ENCODE results near the gene SNRPB.
A peak's percentile ranks its signal among the peaks of the same experiment; 100 is the strongest.

SNRPB gene

DNA sequence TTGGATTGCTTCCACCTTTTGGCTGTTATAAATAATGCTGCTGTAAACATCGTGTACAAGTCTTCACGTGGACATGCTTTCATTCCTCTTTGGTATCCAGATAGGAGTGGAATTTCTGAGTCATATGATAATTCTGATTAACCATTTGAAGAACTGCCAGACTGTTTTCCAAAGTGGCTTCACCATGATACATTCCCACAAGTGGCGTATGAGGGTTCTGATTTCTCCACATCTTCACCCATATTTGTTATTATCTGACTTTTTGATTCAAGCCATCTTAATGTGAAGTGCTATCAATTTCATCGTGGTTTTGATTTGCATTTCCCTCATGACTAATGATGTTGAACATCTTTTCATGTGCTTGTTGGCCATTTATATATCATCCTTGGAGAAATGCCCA is 2.9 kb upstream of the SNRPB start:
- no peak for DNase-seq

DNA sequence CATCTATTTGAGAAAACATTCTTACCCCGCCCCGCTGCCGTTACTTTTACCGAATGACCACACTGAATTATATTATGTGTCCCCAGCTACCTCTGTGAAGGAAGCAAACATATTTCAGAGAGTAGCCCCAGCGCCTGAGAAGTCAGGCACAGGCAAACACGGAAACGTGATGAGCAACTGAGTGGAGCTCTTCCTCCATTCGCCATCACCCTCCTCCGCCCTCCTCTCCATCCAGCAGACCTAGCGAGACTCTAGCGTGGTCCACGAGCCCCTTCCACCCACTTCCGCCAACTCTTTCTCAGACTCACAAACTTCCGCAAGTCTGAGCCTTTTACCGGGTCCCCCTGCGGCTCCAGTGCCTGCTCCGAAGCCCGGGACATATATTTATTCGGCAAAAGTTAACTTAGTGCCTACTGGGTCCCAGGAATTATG is 582 bp downstream of the SNRPB start:
- peak; percentile 20 to 42 for DNase-seq

- no peak for DNase-seq
These were observed 1.8 kb downstream of the SNRPB start for GRCh38 chr20:2468581-2469407.

DNA sequence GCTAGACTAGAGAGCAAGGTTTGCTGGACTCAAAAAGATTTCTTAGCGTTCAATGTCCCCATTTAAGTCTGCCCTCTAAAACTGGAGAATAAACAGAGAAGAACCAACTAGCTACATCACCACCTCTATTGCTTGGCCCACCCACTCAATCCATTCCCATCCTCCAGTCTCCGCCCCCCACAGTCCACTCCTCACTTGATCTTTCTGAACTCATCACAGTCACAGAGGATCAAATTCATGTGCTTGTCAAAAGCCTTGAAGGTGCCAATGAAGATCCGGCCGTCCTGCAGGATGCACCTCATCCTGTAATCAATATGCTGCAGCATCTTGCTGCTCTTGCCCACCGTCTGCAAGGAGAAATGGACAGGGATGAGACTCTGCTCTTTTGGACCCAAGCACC is 3.2 kb downstream of the SNRPB start:
- no peak for DNase-seq

DNA sequence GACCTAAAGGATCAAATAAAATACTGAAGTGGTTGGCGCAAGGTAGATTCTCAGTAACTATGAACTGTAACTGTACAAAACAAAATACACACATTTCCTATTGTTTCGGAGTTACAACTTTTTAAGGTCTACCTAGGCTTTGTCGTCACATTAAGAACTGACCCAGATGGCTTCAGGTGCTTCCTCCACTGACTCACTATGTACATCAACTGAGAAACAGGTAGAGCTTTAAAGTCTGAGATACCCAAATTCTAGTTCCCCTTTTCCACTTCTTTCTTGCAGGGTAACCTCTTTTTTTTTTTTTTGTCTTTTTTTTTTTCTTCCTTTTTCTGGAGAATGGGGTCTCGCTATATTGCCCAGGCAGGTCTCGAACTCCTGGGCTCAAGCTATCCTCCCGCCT is 5.5 kb downstream of the SNRPB start:
- no peak for DNase-seq

GRCh38 chr20:2463616-2464365 is 6.8 kb downstream of the SNRPB start:
- no peak for DNase-seq

DNA sequence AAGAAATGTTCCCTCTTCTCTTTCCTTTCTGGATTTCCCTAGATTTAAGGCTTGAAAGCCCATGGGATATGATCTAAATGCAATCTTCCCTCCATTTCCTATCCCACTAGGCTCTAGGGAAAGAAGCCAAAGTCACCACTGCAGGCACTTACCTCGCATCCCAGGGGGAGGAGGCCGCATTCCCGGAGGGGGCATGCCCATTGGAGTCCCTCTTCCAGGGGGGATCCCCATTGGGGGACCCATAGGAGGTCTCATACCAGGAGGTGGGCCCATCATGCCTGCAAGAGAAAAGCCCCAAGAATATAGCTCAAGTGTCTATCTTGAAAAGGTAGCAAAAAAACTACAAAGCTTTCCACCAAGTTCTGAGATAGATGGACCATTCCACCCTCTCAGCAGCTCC is 8.1 kb downstream of the SNRPB start:
- DNase-seq: no peak

DNA sequence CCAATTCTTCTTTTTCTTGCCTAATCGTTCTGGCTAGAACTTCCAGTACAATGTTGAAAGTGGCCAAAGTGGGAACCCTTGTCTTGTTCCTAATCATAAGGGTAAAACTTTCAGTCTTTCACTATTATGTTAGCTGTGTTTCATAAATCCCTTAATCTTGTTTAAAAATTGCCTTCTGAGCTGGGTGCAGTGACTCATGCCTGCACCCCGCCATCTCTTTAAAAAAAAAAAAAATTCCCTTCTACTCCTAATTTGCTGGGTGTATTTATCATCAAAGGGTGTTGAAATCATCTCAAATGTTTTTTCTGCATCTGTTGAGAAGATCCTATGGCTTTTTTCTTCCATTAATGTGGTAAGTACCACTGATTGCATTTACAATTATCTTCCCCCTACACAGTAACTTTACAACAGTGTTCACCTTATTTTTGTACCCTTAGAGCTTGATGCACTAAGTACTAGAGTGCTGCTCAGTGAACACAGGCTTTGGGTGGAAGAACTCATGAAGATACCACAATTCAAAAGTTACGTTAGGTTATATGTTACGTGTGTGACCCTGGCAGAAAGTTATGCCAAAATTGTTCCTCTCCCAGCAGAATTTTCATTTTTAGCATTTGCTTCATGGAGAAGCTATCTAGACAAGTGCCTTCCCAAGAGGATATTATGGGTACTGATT is 9.7 kb downstream of the SNRPB start:
- no peak for DNase-seq

- no peak for DNase-seq
These were observed 10.4 kb downstream of the SNRPB start for GRCh38 chr20:2459981-2460751.

DNA sequence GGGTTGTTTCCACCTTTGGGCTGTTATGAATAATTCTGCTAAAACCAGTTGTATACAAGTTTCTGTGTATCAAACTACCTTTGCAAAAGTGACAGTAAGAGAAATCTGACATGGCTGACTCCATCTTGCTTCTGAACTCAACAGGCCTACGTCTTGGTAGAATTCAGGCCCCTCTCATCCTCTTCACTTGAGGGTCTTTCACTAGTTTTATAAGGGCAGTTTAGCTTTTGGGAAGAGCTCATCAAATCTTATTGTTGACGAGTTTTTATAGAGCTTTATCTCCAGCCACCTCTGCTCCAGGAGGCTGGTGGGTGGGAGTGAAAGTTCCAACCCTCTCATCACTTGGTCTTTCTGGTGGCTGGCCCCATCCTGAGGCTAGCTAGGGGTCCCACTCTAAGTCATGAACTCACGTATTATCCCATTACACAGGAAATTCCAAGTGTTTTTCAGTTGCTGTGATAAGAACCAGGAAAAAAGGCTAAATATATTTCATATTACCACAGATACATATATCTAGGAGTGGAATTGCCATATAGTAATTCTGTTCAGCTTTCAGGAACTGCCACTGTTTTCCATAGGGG is 11.6 kb downstream of the SNRPB start:
- no peak for DNase-seq

GRCh38 chr20:2455771-2456497 is 14.7 kb downstream of the SNRPB start:
- no peak for DNase-seq

GRCh38 chr20:2453792-2454191 is 16.8 kb downstream of the SNRPB start:
- no peak for DNase-seq

DNA sequence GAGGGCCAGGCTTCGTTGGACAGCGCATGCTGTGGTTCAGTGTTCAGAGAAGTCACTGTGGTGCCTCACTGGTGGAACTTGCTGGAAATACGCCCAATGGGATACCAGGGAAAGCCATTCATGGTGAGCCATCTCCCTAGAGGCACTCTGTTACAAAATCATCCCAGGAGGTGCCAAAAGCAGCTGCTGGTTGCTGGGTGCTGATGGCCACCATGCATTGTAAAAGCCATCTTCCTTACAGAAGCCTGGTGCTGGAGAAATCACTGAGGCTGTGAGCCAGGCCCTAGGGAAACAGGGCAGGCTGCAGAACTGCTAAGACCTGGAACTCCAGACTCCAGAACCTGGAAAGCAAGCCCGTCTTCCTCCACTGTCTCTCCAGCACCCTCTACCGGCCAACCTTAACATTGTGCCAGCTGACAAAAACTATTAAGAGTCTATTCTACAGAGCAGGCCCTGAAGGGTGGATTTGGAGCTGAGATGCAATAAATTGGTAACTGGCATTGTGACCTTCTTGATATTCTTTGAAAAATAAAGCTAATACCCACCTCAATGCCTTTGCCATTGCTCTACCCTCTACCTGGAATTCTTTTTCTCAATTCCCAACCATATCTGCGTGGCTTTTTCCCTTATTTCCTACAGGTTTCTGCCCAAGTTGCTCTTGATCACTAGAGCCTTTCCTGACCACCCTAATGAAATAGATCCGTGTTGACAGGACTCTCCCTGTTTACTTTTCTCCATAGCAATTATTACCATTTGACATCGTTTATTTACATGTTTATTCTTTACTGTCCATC is 18.5 kb downstream of the SNRPB start:
- DNase-seq: peak; percentile 80 to 82

GRCh38 chr20:2451422-2451821 is 19.2 kb downstream of the SNRPB start:
- no peak for DNase-seq

- DNase-seq: no peak
These were observed 21.2 kb downstream of the SNRPB start for GRCh38 chr20:2449386-2449785.

DNA sequence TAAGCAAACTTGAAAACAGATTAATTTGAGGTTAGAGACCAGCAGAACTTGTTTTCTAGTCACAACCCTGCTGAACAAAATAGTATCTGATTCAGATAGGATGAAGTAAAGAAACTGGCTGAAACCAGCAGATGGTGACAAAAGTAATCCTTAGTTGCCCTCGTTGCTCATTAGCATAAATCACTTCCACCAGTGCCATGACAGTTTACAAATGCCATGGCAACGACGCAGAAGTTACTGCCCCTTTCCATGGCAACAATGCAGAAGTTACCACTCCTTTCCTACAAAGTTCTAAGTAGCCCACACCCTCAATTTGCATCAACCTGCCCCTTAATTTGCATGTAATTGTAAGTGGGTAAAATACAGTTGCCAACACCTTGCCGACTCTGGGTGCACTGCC is 23.7 kb downstream of the SNRPB start:
- DNase-seq: no peak

DNA sequence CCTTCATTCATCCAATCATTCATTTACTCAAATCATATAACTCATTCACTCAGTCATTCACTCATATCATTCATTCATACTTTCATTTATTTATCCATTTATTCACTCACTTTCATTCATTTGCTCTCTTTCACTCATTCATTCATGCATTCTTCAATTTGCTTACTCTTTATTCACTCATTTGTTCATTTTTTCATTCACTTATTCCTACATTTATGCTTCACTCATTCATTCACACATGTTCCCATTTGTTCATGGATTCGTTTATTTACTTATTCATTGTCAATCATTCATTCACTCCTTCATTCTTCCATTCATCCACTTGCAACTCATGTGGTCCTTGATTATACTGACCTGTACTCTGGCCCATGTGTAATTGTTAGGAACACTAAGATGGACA is 39.4 kb downstream of the SNRPB start:
- no peak for DNase-seq

DNA sequence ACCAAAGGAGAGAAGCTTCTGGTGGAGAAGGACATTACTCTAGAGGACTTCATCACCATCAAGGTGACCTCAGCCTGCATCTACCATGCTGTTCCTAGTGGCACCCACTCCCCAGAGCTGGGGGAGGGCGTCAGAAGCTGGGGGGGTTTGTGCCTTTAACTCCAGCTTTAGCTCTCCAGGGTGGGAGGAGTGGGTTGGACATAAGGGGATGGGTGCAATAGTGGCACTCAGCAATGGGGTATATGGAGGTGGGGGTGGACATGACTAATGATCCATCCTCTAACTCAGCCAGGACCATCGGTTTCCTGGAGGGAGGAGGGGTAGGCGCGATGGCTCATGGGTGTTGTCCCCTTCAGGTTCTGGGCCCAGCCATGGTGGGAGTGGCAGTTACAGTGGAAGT is 40.1 kb downstream of the SNRPB start:
- DNase-seq: no peak

DNA sequence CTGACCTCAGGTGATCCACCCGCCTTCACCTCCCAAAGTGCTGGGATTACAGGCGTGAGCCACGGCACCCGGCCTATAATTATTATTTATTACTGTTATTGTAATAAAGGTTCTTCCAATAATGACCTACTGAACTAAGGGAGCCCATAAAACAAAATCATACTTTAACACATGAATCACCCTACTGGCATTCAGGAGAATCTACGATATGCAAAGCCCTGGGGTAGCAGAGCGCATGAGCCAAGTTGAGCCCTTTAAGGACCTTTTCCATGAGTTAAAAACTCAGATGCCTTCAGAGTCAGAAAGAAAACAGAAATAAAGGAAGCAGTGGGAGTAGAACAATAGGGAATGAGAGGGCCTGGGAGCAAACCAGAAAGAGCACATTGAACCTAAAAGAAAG is 41.5 kb downstream of the SNRPB start:
- DNase-seq: no peak

DNA sequence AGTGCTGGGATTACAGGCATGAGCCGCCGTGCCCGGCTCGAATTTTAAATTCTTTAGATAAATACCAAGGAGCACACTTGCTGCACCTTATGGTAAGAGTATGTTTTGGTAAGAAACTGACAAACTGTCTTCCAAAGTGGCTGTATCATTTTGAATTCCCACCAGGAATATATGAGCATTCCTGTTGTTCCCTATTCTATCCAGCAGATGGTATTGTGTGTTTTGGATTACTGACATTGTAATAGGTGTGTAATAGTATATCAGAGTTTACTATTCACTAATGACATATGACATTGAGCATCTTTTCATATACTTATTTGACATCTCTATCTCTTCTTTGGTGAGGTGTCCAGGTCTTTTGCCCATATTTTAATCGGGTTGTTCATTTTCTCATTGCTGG is 49.3 kb downstream of the SNRPB start:
- DNase-seq: no peak

DNA sequence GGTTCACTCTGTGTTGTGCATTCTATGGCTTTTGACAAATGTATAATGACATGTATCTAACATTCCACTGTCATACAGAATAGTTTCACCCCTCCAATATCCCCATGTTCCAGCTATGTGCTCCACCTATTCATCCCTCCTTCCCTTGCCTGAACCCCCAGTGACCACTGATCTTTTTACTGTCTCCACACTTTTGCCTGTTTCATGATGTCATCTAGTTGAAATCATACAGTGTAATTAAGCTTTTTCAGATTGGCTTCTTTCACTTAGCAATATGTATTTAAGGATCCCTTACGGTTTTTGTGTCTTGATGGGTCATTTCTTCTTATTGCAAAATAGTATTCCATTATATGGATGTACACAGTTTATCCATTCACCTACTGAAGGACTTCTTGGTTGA is 50.1 kb downstream of the SNRPB start:
- DNase-seq: no peak

Measured in Kasumi-1 (cell line).